Stimulated activated CD8-positive, alpha-beta memory T cell treated with anti-CD3 and anti-CD28 coated beads, Interleukin-4, amount 100 ng/mL, for 24 hours (primary cell): ENCODE results near the gene CCAR1.
"Not testable (repeated sequence)": the region's sequence is repeated elsewhere in the genome, so short reads cannot be mapped to it uniquely, and the experiment has no call there.

Experiments used
- DNase-seq: peaks from one replicate; pipeline ENCODE4 v3.0.0-alpha.2; 2020; ENCODE audit warnings: low read depth

CCAR1 gene

GRCh38 chr10:68720793-68721672, at the start of gene CCAR1:
Gene CCAR1 (plus strand): TSS chr10:68721239. CDS start chr10:68722505, 1,266 bp downstream.
- peak; percentile 95 for DNase-seq

GRCh38 chr10:68684413-68684812, 36.6 kb upstream of the CCAR1 start:
- no peak for DNase-seq

- no peak for DNase-seq
These were observed 25.0 kb upstream of the CCAR1 start for GRCh38 chr10:68696018-68696417.

GRCh38 chr10:68697106-68697505, 23.9 kb upstream of the CCAR1 start:
- no peak for DNase-seq

GRCh38 chr10:68700197-68700596, 20.8 kb upstream of the CCAR1 start:
- no peak for DNase-seq

GRCh38 chr10:68705548-68705947, 15.5 kb upstream of the CCAR1 start:
- DNase-seq: no peak

GRCh38 chr10:68708987-68709386, 12.1 kb upstream of the CCAR1 start:
- DNase-seq: not testable (repeated sequence)

GRCh38 chr10:68713065-68713464, 8.0 kb upstream of the CCAR1 start:
- not testable (repeated sequence) for DNase-seq

- no peak for DNase-seq
These were observed 3.6 kb upstream of the CCAR1 start for GRCh38 chr10:68717435-68717834.

GRCh38 chr10:68721673-68722335, 765 bp downstream of the CCAR1 start:
- DNase-seq: no peak

- DNase-seq: no peak
These were observed 4.0 kb downstream of the CCAR1 start for GRCh38 chr10:68725016-68725415.

GRCh38 chr10:68727146-68727545, 6.1 kb downstream of the CCAR1 start:
- DNase-seq: no peak

- no peak for DNase-seq
These were observed 11.6 kb downstream of the CCAR1 start for GRCh38 chr10:68732651-68733050.

- no peak for DNase-seq
These were observed 13.3 kb downstream of the CCAR1 start for GRCh38 chr10:68734349-68734748.

- DNase-seq: no peak
These were observed 14.1 kb downstream of the CCAR1 start for GRCh38 chr10:68735119-68735518.

GRCh38 chr10:68735739-68736138, 14.7 kb downstream of the CCAR1 start:
- not testable (repeated sequence) for DNase-seq

- DNase-seq: not testable (repeated sequence)
These were observed 19.6 kb downstream of the CCAR1 start for GRCh38 chr10:68740676-68741075.

GRCh38 chr10:68742397-68742796, 21.4 kb downstream of the CCAR1 start:
- DNase-seq: no peak

- no peak for DNase-seq
These were observed 31.8 kb downstream of the CCAR1 start for GRCh38 chr10:68752711-68753350.

GRCh38 chr10:68756246-68756645, 35.2 kb downstream of the CCAR1 start:
- no peak for DNase-seq

- no peak for DNase-seq
These were observed 35.7 kb downstream of the CCAR1 start for GRCh38 chr10:68756766-68757165.

GRCh38 chr10:68759223-68759863, 38.3 kb downstream of the CCAR1 start:
- no peak for DNase-seq
